ENCODE results near the gene LDLRAD4.

DNA sequence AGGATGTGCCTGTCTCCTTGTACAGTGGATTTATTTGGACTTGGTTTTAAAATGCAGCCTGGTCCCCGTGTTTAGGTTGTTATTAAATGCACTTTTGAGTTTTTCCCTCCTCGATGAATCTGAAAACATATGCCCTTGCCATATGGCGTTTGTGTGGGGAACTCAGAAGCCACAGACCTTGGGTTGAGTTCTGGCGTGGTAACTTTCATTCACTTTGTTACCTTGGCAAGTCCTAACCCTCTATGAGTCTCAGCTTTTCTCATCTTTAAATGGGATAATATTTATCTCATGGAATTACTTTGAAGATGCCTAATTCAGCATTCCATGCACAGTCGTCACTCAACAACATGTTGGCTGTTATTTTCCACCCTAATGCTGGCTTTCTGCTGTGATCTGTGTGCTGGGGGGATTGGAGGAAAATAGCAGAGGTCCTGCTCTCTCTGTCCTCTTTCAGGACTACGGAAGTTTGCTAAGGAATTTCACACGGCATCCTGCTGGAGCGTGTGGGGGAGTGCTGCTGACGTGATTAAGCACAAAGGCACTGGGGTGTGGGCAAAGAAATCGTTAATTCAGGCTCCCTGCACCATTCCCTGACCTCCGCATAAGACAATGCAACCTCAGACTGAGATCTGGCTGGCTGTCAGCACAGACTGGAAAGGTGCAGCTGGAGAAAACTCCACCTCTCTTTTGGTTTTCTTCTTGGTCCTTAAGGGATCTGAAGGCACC lies 61.7 kb downstream of the LDLRAD4 start:
- TF ChIP-seq, protein P1, sequence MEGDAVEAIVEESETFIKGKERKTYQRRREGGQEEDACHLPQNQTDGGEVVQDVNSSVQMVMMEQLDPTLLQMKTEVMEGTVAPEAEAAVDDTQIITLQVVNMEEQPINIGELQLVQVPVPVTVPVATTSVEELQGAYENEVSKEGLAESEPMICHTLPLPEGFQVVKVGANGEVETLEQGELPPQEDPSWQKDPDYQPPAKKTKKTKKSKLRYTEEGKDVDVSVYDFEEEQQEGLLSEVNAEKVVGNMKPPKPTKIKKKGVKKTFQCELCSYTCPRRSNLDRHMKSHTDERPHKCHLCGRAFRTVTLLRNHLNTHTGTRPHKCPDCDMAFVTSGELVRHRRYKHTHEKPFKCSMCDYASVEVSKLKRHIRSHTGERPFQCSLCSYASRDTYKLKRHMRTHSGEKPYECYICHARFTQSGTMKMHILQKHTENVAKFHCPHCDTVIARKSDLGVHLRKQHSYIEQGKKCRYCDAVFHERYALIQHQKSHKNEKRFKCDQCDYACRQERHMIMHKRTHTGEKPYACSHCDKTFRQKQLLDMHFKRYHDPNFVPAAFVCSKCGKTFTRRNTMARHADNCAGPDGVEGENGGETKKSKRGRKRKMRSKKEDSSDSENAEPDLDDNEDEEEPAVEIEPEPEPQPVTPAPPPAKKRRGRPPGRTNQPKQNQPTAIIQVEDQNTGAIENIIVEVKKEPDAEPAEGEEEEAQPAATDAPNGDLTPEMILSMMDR (IDR thresholded peaks at IDR 0.05) = no peak
- TF ChIP-seq POLR2A (IDR thresholded peaks at IDR 0.05) (no peak), EP300 (IDR thresholded peaks at IDR 0.05) (no peak)

All from tibial nerve (tissue), 4 donors.